ENCODE results near the gene PPAN. TPM values are rescaled to one million over a fixed set of nuclear protein-coding genes. Genes with fewer than 3 reads are reported as not detected.

PPAN gene
- total and polyA plus RNA-seq, 7 donors = 16.2 to 58.7 (median 25.2) TPM

DNA sequence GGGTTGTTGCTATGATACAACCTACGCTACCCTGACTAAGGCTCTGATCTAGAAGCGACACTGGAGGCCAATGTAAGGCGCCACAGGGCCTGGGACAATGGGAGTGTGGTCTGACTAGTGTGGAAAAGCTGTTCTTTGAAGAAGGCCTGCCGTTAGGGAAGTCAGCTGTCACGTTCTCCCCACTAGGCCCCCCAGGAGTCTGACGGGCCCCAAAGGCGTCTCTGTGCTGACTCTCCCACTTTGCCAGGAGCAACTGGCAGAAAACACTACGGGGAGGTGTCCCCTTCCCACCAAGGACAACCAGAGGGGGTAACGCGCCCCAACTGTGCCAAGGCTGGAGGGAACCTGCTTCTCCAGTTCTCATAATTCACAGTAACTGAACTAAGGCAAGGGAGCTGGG is 38.9 kb downstream of the PPAN start:
- no peak for TF ChIP-seq POLR2A (IDR thresholded peaks at IDR 0.05)
- no peak for TF ChIP-seq EP300 (IDR thresholded peaks at IDR 0.05)
- TF ChIP-seq POLR2AphosphoS5 (IDR thresholded peaks at IDR 0.05) = no peak
- TF ChIP-seq, protein P1, sequence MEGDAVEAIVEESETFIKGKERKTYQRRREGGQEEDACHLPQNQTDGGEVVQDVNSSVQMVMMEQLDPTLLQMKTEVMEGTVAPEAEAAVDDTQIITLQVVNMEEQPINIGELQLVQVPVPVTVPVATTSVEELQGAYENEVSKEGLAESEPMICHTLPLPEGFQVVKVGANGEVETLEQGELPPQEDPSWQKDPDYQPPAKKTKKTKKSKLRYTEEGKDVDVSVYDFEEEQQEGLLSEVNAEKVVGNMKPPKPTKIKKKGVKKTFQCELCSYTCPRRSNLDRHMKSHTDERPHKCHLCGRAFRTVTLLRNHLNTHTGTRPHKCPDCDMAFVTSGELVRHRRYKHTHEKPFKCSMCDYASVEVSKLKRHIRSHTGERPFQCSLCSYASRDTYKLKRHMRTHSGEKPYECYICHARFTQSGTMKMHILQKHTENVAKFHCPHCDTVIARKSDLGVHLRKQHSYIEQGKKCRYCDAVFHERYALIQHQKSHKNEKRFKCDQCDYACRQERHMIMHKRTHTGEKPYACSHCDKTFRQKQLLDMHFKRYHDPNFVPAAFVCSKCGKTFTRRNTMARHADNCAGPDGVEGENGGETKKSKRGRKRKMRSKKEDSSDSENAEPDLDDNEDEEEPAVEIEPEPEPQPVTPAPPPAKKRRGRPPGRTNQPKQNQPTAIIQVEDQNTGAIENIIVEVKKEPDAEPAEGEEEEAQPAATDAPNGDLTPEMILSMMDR (IDR thresholded peaks at IDR 0.05) = no peak
- H3K4me1 ChIP-seq = no peaks in the 10 kb centered on the region
- no peak overlapping the region for H3K4me3 ChIP-seq
- 93 to 94% methylated on average over 10 of the region's 10 CpGs for WGBS, 2 donors
- peaks cover 19 to 94% (median 67%) of the 10 kb centered on the region in 4 donors for H3K36me3 ChIP-seq
- no peak overlapping the region for H3K27ac ChIP-seq
- no peaks in the 10 kb centered on the region for H3K27me3 ChIP-seq
- no peaks in the 10 kb centered on the region for H3K9me3 ChIP-seq
- intact Hi-C loops (cut with DNase I) = no loop called here
- no peak for DNase-seq

DNA sequence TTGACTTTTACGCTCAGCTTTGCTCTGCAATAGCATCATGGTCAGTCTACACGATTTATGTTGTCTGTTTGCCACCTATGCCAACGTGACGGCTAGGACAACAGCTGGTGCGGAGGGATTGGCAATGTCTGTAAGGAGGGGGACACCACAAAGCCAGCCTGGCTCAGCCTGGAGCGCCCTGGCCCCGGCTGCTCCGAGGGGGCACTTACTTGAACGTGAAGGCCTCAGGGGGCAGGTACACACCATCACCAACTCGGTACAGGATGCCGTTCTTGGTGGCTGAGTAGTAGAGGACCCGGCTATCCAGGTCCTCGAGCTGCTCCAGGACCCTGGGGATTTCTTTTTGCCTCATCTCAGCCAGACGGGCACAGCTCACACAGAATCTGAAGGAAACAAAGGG is 40.0 kb downstream of the PPAN start:
- Histone ChIP-seq H3K27me3 (no peaks in the 10 kb centered on the region), H3K9me3 (no peaks in the 10 kb centered on the region), H3K4me3 (no peak overlapping the region), H3K27ac (no peak overlapping the region), H3K36me3 (peaks cover 30 to 94% (median 68%) of the 10 kb centered on the region in 4 donors), H3K4me1 (no peaks in the 10 kb centered on the region)
- intact Hi-C loops (cut with DNase I) = no loop called here
- TF ChIP-seq, protein P1 (IDR thresholded peaks at IDR 0.05) = no peak
- TF ChIP-seq POLR2AphosphoS5 (IDR thresholded peaks at IDR 0.05) (no peak), POLR2A (IDR thresholded peaks at IDR 0.05) (no peak), EP300 (IDR thresholded peaks at IDR 0.05) (no peak)
- no peak for DNase-seq
- WGBS, 2 donors = 95 to 96% methylated on average over 14 of the region's 14 CpGs

DNA sequence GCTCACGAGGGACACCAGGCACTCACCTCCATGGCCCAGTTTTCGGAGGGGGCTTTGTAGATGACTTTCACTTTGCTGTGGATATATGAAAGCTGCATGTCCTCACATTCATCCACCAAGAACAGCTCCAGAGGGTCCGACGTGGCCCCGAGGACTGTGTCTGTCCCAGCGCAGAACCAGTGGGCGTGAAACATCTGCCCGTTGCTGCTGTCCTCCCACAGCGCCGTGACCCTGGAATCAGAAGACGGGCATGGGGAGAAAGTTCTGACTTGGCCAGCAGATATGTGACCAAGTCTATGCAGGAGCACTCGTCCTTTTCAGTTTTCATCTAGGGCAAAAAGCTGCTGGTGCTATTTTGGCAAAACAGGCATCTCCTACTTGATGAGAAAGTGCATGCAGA is 43.3 kb downstream of the PPAN start:
- 97% methylated on average over 12 of the region's 12 CpGs for WGBS, 2 donors
- intact Hi-C loops (cut with DNase I) = no loop called here
- H3K4me1 ChIP-seq = no peaks in the 10 kb centered on the region
- no peak overlapping the region for H3K27ac ChIP-seq
- H3K9me3 ChIP-seq = no peaks in the 10 kb centered on the region
- DNase-seq = no peak
- H3K36me3 ChIP-seq = peaks cover 25 to 92% (median 62%) of the 10 kb centered on the region in 4 donors
- no peak overlapping the region for H3K4me3 ChIP-seq
- TF ChIP-seq, protein P1 (IDR thresholded peaks at IDR 0.05) = no peak
- TF ChIP-seq POLR2AphosphoS5 (IDR thresholded peaks at IDR 0.05) (no peak), EP300 (IDR thresholded peaks at IDR 0.05) (no peak), POLR2A (IDR thresholded peaks at IDR 0.05) (no peak)
- no peaks in the 10 kb centered on the region for H3K27me3 ChIP-seq

DNA sequence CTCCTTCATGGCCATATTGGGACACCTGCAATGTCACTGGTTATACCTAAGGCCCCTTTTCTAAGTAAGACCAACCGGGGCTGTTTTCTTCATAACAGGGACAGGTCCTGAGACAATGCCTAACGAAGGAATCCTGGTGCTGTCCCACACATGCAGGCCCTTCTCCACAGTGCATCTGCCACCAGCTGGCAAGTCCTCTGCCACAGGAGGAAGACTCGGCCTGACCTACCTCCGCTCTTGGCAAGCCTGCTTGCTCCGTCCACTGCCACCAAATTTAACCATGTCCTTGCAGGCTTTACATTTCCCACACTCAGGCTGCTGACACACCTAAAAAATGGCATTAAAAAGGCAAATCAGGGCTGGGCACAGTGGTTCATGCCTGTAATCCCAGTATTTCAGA is 45.4 kb downstream of the PPAN start:
- intact Hi-C loops (cut with DNase I) = no loop called here
- Histone ChIP-seq H3K27me3 (no peaks in the 10 kb centered on the region), H3K4me3 (no peak overlapping the region), H3K27ac (no peak overlapping the region), H3K9me3 (no peaks in the 10 kb centered on the region), H3K4me1 (no peaks in the 10 kb centered on the region), H3K36me3 (peaks cover 19 to 92% (median 56%) of the 10 kb centered on the region in 4 donors)
- WGBS, 2 donors = 94 to 96% methylated on average over 5 of the region's 5 CpGs
- DNase-seq = no peak
- TF ChIP-seq POLR2A (IDR thresholded peaks at IDR 0.05) (no peak), POLR2AphosphoS5 (IDR thresholded peaks at IDR 0.05) (no peak), EP300 (IDR thresholded peaks at IDR 0.05) (no peak)
- TF ChIP-seq, protein P1 (IDR thresholded peaks at IDR 0.05) = no peak

DNA sequence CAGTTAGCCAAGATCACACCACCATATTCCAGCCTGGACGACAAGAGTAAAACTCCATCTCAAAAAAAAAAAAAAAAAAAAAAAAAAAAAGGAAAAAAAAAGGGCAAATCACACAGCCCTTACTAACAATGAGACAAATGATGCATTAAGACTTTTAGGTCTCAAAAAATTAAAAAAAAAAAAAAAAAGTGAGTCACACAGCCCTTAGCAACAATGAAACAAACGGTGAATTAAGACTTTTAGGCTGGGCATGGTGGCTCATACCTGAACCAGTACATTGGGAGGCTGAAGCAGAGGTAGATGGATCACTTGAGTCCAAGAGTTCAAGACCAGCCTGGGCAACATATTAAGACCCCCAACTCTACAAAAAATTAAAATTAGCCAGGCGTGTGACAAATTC is 45.9 kb downstream of the PPAN start:
- Histone ChIP-seq H3K9me3 (no peaks in the 10 kb centered on the region), H3K4me1 (no peaks in the 10 kb centered on the region), H3K4me3 (no peak overlapping the region), H3K27ac (no peak overlapping the region), H3K27me3 (no peaks in the 10 kb centered on the region), H3K36me3 (peaks cover 19 to 91% (median 54%) of the 10 kb centered on the region in 4 donors)
- no peak for TF ChIP-seq POLR2A (IDR thresholded peaks at IDR 0.05)
- TF ChIP-seq, protein P1 (IDR thresholded peaks at IDR 0.05) = no peak
- TF ChIP-seq EP300 (IDR thresholded peaks at IDR 0.05) = no peak
- TF ChIP-seq POLR2AphosphoS5 (IDR thresholded peaks at IDR 0.05) = no peak
- intact Hi-C loops (cut with DNase I) = no loop called here
- no peak for DNase-seq
- 94 to 96% methylated on average over 3 of the region's 3 CpGs for WGBS, 2 donors

Data from sigmoid colon (tissue), 7 donors.